OCI-LY7 (cell line): ENCODE results near the gene ARFGAP3.

Experiments used
- EZH2phosphoT487 ChIP-seq: fragments of 200-600 bp; sonication (generic); IDR thresholded peaks from 2 replicates; pipeline ENCODE4 v1.6.1; 2018; ENCODE audit warnings: low read depth, borderline replicate concordance, mild to moderate bottlenecking, mixed run types, antibody characterized with exemption, low read length, moderate library complexity, mixed read lengths
- TF ChIP-seq, protein P1 (sequence below): fragments of 200-600 bp; sonication (generic); conservative IDR thresholded peaks from 2 replicates; pipeline ENCODE4 v1.5.1; 2014; ENCODE audit warnings: mild to moderate bottlenecking, antibody characterized with exemption, low read length, moderate library complexity, mixed read lengths

DNA sequence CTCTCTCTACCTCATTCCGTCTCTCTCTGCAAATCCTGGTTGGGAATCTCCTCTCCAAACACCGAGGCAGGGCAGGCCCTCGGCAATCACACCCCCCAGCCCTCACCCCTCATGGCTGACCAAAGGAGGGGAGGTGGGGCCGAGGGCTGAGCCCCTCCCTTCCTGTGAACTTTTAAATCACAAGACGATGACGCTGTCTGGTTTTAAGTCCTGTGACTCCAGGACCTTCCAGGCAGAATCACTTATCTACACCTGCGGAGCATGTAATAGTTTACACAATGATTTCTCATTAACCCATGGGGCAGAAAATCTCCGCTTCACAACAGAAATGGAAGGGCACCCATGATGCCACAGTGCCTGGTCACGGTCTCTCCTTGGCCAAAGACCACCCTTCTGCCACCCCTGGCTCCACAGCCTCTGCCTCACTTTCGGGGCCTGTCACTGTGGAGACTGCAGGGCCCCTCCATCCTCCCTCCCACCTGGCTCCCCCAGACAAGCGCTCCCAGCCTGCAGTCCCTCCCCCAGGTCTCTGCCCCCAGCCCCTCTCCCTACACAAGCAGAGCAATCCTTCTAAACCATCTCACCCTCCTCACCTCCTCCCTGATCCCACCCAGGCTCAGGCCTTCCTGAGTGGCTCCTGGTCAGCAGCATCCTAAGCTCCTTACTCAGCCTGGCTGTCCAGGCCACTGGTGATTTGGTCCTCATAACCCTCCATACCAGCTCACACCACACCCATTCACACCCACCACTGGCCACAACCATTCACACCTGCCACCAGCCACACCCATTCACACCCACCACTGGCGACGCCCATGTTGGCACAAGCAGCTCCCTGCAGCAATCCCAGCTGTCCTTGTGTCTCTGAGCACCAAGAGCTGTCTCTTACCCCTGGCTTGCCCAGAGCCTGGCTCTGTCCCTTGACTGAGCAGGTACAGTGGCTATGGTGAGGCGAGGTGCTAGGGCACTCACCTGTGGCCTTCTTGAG, 30.7 kb upstream of the ARFGAP3 start:
- TF ChIP-seq, protein P1, sequence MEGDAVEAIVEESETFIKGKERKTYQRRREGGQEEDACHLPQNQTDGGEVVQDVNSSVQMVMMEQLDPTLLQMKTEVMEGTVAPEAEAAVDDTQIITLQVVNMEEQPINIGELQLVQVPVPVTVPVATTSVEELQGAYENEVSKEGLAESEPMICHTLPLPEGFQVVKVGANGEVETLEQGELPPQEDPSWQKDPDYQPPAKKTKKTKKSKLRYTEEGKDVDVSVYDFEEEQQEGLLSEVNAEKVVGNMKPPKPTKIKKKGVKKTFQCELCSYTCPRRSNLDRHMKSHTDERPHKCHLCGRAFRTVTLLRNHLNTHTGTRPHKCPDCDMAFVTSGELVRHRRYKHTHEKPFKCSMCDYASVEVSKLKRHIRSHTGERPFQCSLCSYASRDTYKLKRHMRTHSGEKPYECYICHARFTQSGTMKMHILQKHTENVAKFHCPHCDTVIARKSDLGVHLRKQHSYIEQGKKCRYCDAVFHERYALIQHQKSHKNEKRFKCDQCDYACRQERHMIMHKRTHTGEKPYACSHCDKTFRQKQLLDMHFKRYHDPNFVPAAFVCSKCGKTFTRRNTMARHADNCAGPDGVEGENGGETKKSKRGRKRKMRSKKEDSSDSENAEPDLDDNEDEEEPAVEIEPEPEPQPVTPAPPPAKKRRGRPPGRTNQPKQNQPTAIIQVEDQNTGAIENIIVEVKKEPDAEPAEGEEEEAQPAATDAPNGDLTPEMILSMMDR = no peak
- no peak for TF ChIP-seq EZH2phosphoT487
